Activated T-helper 1 cell treated with anti-CD3 and anti-CD28 coated beads, Interleukin-2, amount 50 U/mL, for 16 hours (primary cell): ENCODE data around the gene KCNG2.

Experiments
- DNase-seq, 2 donors: peaks; one replicate each; pipeline ENCODE4 v3.0.0-alpha.2; 2020; ENCODE audit warnings: low read depth in 1 of 2, low spot score in 1 of 2

Gene KCNG2

GRCh38 chr18:79937103-79937860 is 139.5 kb downstream of the KCNG2 start:
- no peak for DNase-seq

- DNase-seq, result no peak
Observed at GRCh38 chr18:79938196-79938595, 140.5 kb downstream of the KCNG2 start.

GRCh38 chr18:79939096-79939495 is 141.4 kb downstream of the KCNG2 start:
- DNase-seq, result no peak

GRCh38 chr18:79940126-79940813 is 142.5 kb downstream of the KCNG2 start:
- no peak for DNase-seq

GRCh38 chr18:79940814-79941472 is 143.2 kb downstream of the KCNG2 start:
- DNase-seq, result no peak

GRCh38 chr18:79941473-79942119 is 143.9 kb downstream of the KCNG2 start:
- no peak for DNase-seq

GRCh38 chr18:79942211-79942610 is 144.5 kb downstream of the KCNG2 start:
- no peak for DNase-seq

- no peak for DNase-seq
Observed at GRCh38 chr18:79942786-79943607, 145.3 kb downstream of the KCNG2 start.

- DNase-seq, result no peak
Observed at GRCh38 chr18:79943608-79944125, 145.9 kb downstream of the KCNG2 start.

GRCh38 chr18:79944126-79944731 is 146.5 kb downstream of the KCNG2 start:
- no peak for DNase-seq

GRCh38 chr18:79944746-79945117 is 147.0 kb downstream of the KCNG2 start:
- no peak for DNase-seq

GRCh38 chr18:79945118-79946042 is 147.6 kb downstream of the KCNG2 start:
- DNase-seq, result no peak

GRCh38 chr18:79947054-79947755 is 149.5 kb downstream of the KCNG2 start:
- no peak for DNase-seq

- DNase-seq, result no peak
Observed at GRCh38 chr18:79947881-79948610, 150.3 kb downstream of the KCNG2 start.

GRCh38 chr18:79948719-79949411 is 151.1 kb downstream of the KCNG2 start:
- DNase-seq, result no peak
